GM21723 (cell line): ENCODE data around the gene DMD.

ENCODE experiments used
- ATAC-seq: cut with Tn5 transposase; IDR thresholded peaks from one replicate; pipeline ENCODE4 v1.9.1; 2021; ENCODE audit warnings: mild to moderate bottlenecking, moderate library complexity; ENCODE audit not compliant: unreplicated experiment

Gene DMD

GRCh38 chrX:31099536-31100090, 2111.7 kb downstream of the DMD start:
- peak; percentile 85 for ATAC-seq

GRCh38 chrX:31098079-31098478, 2113.3 kb downstream of the DMD start:
- ATAC-seq = no peak

- ATAC-seq = peak; percentile 28
Measured at GRCh38 chrX:31093639-31093975, 2117.7 kb downstream of the DMD start.

GRCh38 chrX:31092970-31093638, 2118.2 kb downstream of the DMD start:
- peak; percentile 64 for ATAC-seq

- no peak for ATAC-seq
Measured at GRCh38 chrX:31092476-31092875, 2118.9 kb downstream of the DMD start.

- no peak for ATAC-seq
Measured at GRCh38 chrX:31091819-31092218, 2119.5 kb downstream of the DMD start.

GRCh38 chrX:31074522-31074921, 2136.8 kb downstream of the DMD start:
- ATAC-seq = no peak

GRCh38 chrX:31071725-31072124, 2139.6 kb downstream of the DMD start, which contains the start of gene FTHL17:
TSS of gene FTHL17 (minus strand) at chrX:31072041. CDS start at chrX:31071953, 88 bp downstream.
- ATAC-seq = no peak

- no peak for ATAC-seq
Measured at GRCh38 chrX:31071262-31071661, 2140.1 kb downstream of the DMD start.

- peak; percentile 75 for ATAC-seq
Measured at GRCh38 chrX:31070057-31070468, 2141.3 kb downstream of the DMD start.
